Gastroesophageal sphincter (tissue), 3 donors: Measurements from ENCODE around the gene RAPGEF1.

Experiments
- EP300 ChIP-seq: sonication (generic); formaldehyde crosslinking; IDR thresholded peaks from one replicate; pipeline ENCODE4 v1.6.1; 2017; ENCODE audit warnings: antibody characterized with exemption, mild to moderate bottlenecking
- POLR2A ChIP-seq, 2 donors: fragments of 450-650 bp; IDR thresholded peaks; one replicate each; pipeline ENCODE4 v1.6.1; 2017; ENCODE audit warnings: antibody characterized with exemption in 2 of 2, mild to moderate bottlenecking in 2 of 2, moderate library complexity in 1 of 2
- POLR2AphosphoS5 ChIP-seq: sonication (generic); formaldehyde crosslinking; IDR thresholded peaks from one replicate; pipeline ENCODE4 v1.6.1; 2017; ENCODE audit warnings: antibody characterized with exemption
- TF ChIP-seq, protein P1 (sequence below), 4 experiments: fragments of 200-600 bp in 2 of 4; fragments of 450-650 bp in 2 of 4; sonication (generic) in 1 of 4; IDR thresholded peaks; one replicate each; pipeline ENCODE4 v1.5.1; 2017 to 2019; ENCODE audit warnings: antibody characterized with exemption in 4 of 4, mild to moderate bottlenecking in 2 of 4, moderate library complexity in 2 of 4

DNA sequence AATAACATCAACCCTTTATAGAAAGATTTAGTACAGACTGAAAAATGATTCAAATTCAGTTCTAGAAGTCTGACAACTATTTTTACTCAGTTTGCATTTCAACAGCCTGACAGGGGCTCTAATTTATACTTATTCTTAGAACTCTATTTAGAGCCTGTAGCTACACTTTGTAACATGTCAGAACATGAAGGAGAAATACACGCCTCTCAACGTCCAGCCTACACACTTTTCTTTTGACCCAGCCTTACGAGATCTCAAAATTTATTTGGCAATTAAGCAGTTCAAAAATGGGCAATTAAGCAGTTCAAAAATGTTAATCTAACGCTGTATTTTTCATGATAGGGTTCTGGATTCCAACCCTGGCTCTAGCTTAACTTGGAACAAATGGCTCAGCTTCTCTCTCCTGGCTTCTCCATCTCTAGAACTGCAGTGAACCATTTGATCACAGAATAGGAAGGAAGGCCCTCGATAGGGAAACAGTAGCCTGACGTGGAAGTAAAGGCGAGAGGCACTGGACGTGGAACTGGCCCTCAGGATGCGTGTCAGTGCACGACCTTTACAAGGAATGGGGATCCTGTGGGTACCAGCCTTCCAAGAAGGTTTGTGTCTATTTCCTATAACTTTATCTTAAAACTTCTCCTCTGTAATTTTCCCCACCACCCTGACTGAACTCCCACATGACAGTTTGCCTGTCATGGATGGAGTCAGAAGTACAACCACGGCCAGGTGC, 128.1 kb downstream of the RAPGEF1 start:
- TF ChIP-seq POLR2AphosphoS5 (no peak), POLR2A (IDR thresholded peaks at IDR 0.05) (no peak), EP300 (no peak)
- TF ChIP-seq, protein P1, sequence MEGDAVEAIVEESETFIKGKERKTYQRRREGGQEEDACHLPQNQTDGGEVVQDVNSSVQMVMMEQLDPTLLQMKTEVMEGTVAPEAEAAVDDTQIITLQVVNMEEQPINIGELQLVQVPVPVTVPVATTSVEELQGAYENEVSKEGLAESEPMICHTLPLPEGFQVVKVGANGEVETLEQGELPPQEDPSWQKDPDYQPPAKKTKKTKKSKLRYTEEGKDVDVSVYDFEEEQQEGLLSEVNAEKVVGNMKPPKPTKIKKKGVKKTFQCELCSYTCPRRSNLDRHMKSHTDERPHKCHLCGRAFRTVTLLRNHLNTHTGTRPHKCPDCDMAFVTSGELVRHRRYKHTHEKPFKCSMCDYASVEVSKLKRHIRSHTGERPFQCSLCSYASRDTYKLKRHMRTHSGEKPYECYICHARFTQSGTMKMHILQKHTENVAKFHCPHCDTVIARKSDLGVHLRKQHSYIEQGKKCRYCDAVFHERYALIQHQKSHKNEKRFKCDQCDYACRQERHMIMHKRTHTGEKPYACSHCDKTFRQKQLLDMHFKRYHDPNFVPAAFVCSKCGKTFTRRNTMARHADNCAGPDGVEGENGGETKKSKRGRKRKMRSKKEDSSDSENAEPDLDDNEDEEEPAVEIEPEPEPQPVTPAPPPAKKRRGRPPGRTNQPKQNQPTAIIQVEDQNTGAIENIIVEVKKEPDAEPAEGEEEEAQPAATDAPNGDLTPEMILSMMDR (IDR thresholded peaks at IDR 0.05): no peak
